ENCODE results near the gene DFFA. TPM values are rescaled to one million over a fixed set of nuclear protein-coding genes. Genes with fewer than 3 reads are reported as not detected.

Gene DFFA
- total and polyA plus RNA-seq, 2 donors (not counting 3 experiments of a cell fraction or from before 2014, with no cell fraction given) = 30.0 to 44.5 TPM

DNA sequence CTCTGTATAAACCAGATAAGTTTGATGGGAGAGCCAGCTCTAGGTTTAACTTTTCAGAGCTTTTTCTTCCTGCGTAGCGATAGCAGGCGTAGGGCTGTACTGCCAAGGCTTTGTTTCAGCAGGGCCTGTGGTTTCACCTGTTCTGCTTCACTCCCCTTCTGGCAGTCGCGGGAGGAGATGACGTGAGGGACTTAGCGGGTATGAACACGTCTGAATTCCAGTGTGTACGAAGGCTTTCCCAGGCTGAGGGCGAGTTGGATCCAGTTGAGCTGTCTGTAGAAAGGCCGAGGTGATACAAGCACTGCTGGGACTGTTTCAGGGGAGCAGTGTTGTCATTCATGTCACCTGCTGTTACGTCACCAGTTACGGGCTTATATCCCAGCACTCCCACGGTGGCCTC, 23.6 kb upstream of the DFFA start:
- CTCF ChIA-PET = interaction anchor here (1.8 to 3.6 kb wide), 6 partner anchors 8 to 449 kb away, joined by 7 to 123 read pairs (median 16); partner anchors contain the start of gene CENPS
- FAIRE-seq (no peak), DNase-seq (ENCODE audit: low read depth, low spot score) (no peak)
- POLR2A ChIA-PET = no interaction called here
- dilution Hi-C loops (cut with MboI; ENCODE audit: extremely low pct_ligation_motif_present, low sequenced_read_pairs) = no loop called here
- H4K20me1 ChIP-seq (replicated peaks; ENCODE audit: control insufficient read depth, extremely low read depth, insufficient read depth, low read length) = no peaks in the 10 kb centered on the region
- BruUV-seq (replicated peaks) = no TSS peak
- no peak overlapping the region for H3K4me3 ChIP-seq (replicated peaks in 1 of 3; ENCODE audit: insufficient read depth in 1 of 3, low read depth in 1 of 3, low read length in 3 of 3)
- peaks cover 5% of the 10 kb centered on the region for H3K4me1 ChIP-seq (ENCODE audit: control insufficient read depth, extremely low read depth, insufficient read depth, low read length)
- no peak overlapping the region for H2AFZ ChIP-seq (ENCODE audit: low read depth, low read length)
- peaks cover 30% of the 10 kb centered on the region for H3K79me2 ChIP-seq (ENCODE audit: control insufficient read depth, insufficient read depth, low read length)
- H3K4me2 ChIP-seq (ENCODE audit: insufficient read depth, low read length) = no peak overlapping the region
- H3K9ac ChIP-seq (replicated peaks; ENCODE audit: extremely low read depth, insufficient read depth, low read length) = no peak overlapping the region
- no peak for TF ChIP-seq GATA2 (IDR thresholded peaks at IDR 0.05; ENCODE audit: insufficient read depth, insufficient read length, low read depth, low read length)
- TF ChIP-seq EZH2 (IDR thresholded peaks at IDR 0.05; ENCODE audit: borderline replicate concordance, low read depth, low read length, severe bottlenecking) = no peak
- TF ChIP-seq JUN (IDR thresholded peaks at IDR 0.05; ENCODE audit: borderline replicate concordance, insufficient read depth, insufficient read length, low read depth) = no peak
- no peak for TF ChIP-seq FOS (IDR thresholded peaks at IDR 0.05; ENCODE audit: borderline replicate concordance, insufficient read depth, low read length)
- no peak for TF ChIP-seq POLR2A (IDR thresholded peaks at IDR 0.05; ENCODE audit: low read depth, low read length)
- no peak for TF ChIP-seq MAX (IDR thresholded peaks at IDR 0.05; ENCODE audit: insufficient read depth, insufficient read length)
- no peak for TF ChIP-seq POLR2AphosphoS5 (IDR thresholded peaks at IDR 0.05; ENCODE audit: insufficient read depth, low read depth, low read length)
- TF ChIP-seq MYC (IDR thresholded peaks at IDR 0.05; ENCODE audit: low read depth, low read length) = no peak
- TF ChIP-seq, protein P1, sequence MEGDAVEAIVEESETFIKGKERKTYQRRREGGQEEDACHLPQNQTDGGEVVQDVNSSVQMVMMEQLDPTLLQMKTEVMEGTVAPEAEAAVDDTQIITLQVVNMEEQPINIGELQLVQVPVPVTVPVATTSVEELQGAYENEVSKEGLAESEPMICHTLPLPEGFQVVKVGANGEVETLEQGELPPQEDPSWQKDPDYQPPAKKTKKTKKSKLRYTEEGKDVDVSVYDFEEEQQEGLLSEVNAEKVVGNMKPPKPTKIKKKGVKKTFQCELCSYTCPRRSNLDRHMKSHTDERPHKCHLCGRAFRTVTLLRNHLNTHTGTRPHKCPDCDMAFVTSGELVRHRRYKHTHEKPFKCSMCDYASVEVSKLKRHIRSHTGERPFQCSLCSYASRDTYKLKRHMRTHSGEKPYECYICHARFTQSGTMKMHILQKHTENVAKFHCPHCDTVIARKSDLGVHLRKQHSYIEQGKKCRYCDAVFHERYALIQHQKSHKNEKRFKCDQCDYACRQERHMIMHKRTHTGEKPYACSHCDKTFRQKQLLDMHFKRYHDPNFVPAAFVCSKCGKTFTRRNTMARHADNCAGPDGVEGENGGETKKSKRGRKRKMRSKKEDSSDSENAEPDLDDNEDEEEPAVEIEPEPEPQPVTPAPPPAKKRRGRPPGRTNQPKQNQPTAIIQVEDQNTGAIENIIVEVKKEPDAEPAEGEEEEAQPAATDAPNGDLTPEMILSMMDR (IDR thresholded peaks at IDR 0.05; ENCODE audit: extremely low read depth in 1 of 2, insufficient read depth in 1 of 2, low read depth in 1 of 2, low read length in 2 of 2) = no peak
- no peaks in the 10 kb centered on the region for H3K9me3 ChIP-seq (replicated peaks; ENCODE audit: control insufficient read depth, insufficient read depth, low read length)
- no peaks in the 10 kb centered on the region for H3K9me1 ChIP-seq (replicated peaks; ENCODE audit: control insufficient read depth, extremely low read depth, insufficient read depth, low read length)
- H3K27me3 ChIP-seq (ENCODE audit: control insufficient read depth in 2 of 2, insufficient read depth in 2 of 2, low read length in 2 of 2) = no peaks in the 10 kb centered on the region
- intact Hi-C loops (cut with micrococcal nuclease) = loop anchor here (1.0 kb wide), 2 partner anchors 371 to 446 kb away; no protein-coding TSS in a partner anchor
- peaks cover 0 to 3% of the 10 kb centered on the region in 2 experiments for H3K36me3 ChIP-seq (ENCODE audit: control insufficient read depth in 2 of 2, extremely low read depth in 1 of 2, insufficient read depth in 2 of 2, low read length in 2 of 2)
- H3K27ac ChIP-seq (ENCODE audit: insufficient read depth, low read depth, low read length) = no peak overlapping the region
